ENCODE results near the gene IRF4. TPM values are rescaled to one million over a fixed set of nuclear protein-coding genes. Genes with fewer than 3 reads are reported as not detected.

IRF4 gene
- polyA plus RNA-seq, 12 donors, result 0.27 to 6.1 (median 0.60) TPM; not detected in 2

DNA sequence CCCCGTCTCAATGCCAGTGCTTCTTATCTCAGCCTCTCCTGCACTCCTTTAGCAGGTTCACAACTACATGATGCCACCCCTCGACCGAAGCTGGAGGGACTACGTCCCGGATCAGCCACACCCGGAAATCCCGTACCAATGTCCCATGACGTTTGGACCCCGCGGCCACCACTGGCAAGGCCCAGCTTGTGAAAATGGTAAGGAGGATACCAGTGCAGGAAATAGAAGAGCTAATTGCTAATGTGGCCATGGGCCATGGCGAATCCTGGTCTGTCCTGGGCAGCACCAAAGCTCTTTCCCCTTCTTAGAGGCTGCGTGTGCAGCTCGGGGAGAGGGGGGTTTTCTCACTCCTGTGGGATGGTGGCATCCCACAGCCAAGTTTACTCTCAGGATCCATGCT, 5.5 kb downstream of the IRF4 start:
- no peak for DNase-seq

DNA sequence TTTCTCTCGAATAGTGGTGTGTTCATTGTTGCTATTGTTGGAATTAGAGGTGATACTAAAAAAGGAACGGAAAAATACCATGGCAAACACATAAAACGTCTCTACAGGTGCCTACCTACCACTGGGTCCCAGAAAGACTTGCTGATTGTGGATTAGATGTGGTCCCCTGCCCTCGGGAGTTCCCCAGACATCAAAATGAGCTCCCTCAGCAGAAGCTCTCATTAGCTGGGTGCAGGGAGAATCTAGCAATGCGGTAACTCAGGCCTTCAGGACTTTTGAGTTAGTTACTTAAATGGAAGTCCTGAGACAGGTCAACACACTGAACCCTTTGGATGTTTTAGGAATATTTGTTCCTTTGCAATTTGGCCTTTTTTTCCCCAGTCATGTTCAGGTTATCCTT, 6.1 kb downstream of the IRF4 start:
- DNase-seq, result no peak

DNA sequence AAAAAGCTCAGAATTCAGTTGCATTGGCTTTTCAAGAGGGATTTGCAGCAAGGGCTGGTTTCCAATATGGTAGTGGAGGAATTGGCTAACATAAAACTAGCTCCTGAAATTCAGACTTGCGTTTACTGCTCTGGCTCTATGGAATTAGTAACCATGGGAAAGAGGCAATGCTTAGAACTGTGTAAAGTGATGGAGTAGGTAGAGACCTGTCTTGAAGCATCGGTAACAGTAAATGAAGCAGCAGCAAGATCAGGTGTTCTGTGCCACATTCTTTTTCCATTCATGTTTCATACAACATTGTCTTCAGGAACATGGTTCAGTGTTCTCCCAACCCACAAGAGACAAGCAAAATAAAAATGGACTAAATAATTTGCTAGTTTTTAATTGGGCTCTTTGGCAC, 6.5 kb downstream of the IRF4 start:
- no peak for DNase-seq

DNA sequence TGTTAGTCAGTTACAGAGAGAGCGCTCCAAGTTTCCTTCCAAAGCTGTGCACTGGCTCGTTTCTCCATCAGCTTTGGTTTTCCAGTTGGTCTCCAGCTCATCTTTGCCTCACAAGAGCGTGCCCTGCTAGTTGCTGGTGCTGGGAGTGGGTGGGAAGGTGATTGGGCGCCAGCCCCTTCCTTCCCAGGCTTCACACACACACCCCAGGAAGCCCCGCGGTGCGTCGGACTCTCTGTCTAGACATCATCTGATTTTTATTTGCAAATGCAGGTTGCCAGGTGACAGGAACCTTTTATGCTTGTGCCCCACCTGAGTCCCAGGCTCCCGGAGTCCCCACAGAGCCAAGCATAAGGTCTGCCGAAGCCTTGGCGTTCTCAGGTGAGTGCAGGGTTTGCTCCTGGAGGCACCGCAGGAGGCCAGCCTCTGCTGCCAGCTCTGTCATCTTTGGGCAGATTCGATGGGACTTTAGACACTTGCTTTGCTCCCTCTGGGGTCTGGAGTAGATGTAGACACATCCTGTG, 7.1 kb downstream of the IRF4 start:
- no peak for DNase-seq

DNA sequence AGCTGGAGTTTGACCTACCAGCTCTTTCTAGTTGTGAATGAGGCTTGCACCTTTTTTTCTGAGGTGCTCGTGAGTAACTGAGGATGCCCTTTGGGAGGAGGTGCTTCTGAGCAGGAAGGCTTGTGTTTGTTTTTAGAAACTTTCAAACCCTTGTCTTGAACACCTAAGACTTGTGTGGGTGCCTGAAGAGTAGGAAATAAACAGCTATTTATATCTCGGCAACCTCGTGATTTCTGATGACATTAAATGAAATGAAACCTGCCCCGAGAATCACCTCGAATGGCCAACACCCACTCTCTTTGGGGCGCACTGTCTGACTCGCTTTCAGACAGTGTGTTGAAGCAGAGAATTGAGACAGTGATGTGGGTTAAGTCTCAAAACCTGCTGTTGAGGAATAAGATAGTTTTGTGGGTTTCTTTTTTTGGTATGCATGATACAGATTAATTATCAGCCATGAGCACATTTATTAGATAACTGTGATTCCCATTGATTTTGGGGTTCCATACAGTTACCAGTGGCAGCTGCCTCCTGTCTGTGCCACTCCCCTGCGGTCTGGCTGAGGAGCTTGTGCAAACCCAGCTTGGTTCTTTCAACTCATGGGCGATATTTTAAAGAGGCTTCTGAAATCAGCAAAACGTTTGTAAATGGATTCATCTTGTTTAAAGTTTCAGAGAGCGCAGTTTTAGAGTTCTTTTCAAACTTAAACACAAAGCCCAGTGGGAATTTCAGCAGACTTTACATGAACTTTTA, 8.4 kb downstream of the IRF4 start:
- DNase-seq, result no peak

DNA sequence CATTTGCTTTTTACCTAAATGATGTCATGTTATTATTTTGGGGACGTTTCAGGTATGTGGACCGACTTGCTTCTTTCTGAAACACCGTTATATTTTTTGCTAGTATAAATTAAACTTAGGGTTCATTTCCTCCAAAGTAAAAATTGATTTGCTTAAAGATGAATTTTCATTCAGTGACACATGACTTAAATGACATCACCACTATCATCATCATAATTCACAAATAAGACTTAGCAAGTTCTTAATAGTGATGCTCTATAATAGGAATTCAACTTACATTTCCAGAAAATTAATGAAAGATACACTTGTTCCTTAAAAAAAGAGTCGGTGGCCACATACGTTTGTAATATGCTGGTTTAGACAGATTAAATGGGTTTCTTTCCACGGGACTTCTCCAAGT, 9.3 kb downstream of the IRF4 start:
- DNase-seq, result no peak

DNA sequence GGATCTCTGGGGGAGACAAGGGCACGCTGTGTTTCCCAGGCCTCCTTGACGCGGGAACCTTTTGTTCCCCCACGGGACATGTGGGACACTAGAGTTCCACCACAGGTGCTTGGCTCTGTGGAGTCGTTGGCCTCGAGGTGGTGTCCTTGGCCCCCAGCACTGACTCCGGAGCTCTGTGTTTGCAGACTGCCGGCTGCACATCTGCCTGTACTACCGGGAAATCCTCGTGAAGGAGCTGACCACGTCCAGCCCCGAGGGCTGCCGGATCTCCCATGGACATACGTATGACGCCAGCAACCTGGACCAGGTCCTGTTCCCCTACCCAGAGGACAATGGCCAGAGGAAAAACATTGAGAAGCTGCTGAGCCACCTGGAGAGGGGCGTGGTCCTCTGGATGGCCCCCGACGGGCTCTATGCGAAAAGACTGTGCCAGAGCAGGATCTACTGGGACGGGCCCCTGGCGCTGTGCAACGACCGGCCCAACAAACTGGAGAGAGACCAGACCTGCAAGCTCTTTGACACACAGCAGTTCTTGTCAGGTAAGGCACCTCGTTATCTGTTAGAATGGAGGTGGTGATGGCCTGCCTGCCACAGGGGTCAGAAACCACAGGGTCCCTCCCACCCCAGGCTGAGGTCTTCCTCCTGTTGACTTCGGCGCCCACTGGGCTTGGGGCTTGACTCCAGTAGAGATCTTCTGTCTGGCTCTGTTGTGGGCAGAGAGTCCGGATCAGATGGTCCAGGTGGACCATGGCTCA, 9.9 kb downstream of the IRF4 start:
- DNase-seq, result no peak

DNA sequence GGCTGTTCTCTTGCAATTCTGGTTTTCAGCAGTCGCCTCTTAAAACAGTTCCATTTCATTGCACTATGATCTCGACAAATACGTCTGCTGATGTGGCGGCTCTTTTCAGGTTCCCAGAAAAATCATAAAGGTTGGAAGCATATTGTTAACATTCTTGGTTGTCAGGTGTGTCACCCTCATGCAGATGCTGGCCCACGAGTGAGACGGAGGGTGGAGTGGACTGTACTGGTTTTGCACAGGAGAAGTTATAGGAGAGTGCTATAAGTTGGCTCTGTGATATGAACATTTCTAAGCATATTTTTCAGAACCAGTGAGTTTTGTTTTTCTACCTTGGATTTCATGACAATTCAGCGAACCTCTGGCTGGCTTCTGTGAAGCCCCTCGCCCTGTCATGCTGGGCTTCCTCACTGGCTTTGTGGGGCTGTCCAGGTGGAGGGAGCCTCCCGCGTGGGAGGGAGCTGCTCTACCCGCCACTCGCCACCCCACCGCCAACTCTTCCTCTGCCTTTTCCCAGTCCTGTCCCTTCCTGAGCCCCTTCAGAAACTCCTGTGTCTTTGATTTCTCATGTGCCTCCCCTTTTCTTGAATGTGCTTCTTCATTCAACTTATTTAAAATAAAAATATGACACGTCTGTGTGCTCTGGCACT, 10.6 kb downstream of the IRF4 start:
- DNase-seq, result no peak

DNA sequence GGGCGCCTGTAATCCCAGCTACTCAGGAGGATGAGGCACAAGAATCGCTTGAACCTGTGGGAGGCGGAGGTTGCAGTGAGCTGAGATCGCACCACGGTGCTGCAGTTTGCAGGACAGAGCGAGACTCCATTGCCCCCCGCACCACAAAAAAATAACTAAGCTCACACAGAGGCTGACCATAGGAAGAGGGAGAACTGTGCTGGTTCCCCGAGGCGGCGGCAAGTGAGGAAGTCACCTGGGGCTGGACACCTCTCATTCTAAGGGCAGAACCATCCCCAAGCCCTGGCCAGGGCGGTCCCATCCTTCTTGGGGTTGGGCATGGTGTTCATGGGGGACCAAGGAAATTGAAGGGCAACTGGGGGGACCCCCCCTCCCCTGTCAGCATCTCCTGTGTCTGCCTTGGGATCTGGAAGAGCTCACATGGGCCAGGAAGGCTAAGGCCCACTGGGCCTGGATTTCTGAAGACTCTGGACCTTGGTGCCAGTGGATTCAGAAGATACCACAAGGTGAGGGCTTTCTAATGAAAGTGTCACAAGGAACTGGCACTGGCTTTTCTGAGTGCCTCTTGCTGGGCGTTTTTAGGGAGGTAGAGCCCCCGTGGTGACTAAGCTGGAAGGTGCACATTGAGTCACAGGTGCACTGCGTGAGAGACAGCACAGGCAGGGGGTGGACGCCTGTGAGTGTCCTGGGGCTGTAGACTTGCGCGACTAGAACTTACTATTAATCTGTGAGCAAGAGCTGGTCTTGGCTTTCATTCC, 11.5 kb downstream of the IRF4 start:
- no peak for DNase-seq

DNA sequence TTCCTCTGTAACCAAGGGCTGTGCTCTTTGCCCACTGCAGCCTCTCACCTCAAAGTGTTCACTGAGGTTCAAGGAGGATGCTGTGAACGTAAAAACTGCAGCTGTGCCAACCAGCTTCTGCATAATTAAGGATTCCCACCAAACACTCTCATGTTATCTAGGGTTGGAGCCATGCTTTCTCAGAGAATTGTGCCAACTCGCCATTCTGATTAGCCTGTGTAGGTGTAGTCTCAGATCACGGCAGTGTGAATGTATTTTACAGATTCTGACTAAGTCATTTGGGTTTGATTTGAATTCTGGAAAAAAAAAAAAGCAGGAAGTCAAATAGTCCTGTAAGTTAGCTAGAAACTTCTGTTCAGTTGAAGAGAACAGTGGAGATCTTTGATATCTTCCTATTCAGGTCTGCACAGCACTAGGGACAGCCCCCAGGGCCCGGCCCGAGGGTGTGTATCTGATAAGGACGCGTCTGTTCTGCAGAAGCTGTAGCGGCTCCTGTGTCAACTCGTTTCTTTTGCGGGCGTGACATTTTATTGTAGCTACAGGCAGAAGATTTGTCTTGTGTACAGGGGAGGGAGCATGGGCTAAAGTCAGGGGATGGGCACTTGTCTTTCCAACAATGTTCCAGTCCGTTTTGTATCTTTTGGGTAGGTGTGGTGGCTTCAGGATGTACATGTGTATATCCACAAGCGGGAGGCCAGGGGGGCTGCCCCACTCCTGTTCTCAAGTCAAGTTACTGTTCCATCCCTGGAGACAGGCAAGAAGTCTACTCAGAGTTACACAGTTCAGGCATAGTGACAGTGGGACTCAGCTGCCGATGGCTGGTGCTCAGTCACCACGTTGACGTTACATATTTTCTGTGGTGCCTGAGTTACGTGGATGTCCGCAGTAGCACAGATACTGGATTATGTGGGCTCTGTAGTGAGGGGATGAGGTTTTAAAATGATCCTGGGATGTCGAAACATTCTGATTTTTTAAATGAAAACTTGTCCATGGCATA, 12.4 kb downstream of the IRF4 start:
- DNase-seq, result no peak

DNA sequence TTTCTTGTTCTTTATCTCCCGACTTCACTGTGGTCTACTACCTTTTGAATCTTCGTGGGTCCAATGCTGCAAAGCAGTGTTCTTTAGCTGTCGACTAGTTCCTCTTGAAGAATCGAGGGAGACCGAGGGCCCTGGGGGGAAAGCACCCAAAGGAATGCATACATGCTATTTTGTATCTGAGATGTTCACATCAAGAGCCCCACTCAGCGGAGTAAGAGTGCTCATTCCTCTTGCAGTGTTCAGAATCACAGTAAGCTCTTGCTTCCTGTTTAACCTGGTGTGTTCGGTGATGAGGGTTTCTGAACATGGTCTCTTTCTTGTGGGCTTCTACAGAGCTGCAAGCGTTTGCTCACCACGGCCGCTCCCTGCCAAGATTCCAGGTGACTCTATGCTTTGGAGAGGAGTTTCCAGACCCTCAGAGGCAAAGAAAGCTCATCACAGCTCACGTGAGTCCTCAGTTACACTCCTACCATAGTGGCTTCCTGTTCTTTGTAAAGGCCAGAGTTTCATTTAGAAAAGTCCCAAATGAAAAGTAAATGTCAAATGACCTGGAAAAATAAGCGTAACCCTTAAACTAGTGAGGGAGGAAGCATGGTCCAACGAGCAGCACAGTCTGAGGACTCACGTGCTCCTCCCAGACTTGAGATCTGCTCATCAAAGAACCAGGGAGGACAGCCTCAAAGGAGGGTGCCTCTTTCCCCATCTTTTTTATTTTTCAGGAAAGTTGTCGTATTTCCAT, 13.3 kb downstream of the IRF4 start:
- DNase-seq, result no peak

DNA sequence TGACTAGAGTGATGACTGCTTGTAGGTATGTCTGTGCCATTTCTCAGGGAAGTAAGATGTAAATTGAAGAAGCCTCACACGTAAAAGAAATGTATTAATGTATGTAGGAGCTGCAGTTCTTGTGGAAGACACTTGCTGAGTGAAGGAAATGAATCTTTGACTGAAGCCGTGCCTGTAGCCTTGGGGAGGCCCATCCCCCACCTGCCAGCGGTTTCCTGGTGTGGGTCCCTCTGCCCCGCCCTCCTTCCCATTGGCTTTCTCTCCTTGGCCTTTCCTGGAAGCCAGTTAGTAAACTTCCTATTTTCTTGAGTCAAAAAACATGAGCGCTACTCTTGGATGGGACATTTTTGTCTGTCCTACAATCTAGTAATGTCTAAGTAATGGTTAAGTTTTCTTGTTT, 16.6 kb downstream of the IRF4 start:
- DNase-seq, result no peak

DNA sequence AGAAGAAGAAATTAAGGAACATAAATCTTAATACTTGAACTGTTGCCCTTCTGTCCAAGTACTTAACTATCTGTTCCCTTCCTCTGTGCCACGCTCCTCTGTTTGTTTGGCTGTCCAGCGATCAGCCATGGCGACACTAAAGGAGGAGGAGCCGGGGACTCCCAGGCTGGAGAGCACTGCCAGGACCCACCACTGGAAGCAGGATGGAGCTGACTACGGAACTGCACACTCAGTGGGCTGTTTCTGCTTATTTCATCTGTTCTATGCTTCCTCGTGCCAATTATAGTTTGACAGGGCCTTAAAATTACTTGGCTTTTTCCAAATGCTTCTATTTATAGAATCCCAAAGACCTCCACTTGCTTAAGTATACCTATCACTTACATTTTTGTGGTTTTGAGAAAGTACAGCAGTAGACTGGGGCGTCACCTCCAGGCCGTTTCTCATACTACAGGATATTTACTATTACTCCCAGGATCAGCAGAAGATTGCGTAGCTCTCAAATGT, 17.1 kb downstream of the IRF4 start:
- no peak for DNase-seq

DNA sequence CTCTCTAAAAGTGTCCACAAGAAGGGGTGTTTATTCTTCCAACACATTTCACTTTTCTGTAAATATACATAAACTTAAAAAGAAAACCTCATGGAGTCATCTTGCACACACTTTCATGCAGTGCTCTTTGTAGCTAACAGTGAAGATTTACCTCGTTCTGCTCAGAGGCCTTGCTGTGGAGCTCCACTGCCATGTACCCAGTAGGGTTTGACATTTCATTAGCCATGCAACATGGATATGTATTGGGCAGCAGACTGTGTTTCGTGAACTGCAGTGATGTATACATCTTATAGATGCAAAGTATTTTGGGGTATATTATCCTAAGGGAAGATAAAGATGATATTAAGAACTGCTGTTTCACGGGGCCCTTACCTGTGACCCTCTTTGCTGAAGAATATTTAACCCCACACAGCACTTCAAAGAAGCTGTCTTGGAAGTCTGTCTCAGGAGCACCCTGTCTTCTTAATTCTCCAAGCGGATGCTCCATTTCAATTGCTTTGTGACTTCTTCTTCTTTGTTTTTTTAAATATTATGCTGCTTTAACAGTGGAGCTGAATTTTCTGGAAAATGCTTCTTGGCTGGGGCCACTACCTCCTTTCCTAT, 17.9 kb downstream of the IRF4 start:
- DNase-seq, result no peak

DNA sequence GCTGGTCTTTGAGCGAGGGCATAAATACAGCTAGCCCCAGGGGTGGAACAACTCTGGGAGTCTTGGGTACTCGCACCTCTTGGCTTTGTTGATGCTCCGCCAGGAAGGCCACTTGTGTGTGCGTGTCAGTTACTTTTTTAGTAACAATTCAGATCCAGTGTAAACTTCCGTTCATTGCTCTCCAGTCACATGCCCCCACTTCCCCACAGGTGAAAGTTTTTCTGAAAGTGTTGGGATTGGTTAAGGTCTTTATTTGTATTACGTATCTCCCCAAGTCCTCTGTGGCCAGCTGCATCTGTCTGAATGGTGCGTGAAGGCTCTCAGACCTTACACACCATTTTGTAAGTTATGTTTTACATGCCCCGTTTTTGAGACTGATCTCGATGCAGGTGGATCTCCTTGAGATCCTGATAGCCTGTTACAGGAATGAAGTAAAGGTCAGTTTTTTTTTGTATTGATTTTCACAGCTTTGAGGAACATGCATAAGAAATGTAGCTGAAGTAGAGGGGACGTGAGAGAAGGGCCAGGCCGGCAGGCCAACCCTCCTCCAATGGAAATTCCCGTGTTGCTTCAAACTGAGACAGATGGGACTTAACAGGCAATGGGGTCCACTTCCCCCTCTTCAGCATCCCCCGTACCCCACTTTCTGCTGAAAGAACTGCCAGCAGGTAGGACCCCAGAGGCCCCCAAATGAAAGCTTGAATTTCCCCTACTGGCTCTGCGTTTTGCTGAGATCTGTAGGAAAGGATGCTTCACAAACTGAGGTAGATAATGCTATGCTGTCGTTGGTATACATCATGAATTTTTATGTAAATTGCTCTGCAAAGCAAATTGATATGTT, 19.2 kb downstream of the IRF4 start:
- no peak for DNase-seq

DNA sequence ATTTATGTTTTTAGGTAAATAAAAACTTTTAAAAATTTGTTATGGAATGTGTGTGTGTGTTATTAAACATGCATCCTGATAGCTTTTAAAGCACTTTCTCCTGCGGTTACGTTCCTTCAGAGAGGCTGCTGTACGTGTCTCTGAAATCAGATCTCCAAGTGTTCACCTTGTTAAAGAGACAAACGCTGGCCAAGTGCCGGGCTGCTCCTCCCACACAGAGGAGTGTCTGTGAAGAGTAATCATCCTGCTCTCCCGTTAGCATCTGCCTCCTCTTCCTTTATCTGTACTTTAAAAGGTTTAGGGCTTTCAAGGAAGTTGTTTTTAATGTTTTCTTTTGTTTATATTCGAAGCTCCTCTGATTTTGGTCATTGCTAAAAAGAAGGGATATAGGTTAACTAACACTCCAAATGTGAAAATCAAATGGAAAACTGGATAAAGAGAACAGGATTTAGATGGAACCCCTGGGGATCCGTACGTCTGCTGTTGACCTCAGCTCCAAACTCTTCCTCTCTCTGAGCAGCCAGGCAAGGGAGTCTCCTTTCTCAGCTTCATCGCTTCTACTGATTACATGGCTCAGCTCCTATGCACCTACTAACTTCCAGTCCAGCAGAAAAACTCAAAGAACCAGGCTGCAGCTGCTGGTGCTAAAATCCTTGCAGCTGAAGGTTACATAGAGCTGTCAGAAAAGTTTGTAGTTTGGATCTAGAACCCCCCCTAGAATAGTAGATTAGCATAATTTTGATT, 20.0 kb downstream of the IRF4 start:
- DNase-seq, result no peak

DNA sequence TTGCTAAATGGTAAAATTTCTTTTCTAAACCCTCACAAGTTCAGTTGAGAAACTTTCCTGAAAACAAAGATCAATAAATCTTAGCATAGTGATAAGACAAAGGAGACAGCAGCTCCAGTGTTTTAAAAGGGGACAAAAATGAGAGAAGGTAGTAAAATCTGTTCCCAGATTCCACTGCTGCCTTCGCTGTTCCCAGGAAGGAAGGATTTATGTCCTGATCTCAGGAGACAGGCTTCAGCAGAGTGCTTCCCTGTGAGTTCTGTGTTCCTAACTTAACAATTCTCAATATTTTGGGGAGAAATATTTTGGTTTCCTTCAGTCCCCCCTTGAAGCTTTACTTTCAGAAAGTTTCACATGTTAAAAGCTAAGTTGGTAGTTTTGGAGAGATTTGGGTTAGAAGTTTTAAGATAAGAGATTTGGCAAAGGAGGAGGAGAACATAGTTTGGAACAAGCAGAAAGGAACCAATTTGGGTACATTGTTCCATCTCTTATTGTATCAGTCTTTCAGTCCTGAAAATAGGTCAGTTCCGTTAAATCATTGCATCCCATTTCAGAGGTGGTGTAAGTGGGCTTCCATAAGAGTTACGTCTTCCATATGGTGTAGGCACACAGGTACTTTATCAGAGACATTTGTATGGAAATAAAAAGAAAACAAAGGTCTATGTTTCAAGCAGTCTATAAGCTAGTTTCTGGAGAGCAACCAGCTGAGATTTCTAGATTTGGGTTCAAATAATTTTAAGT, 20.8 kb downstream of the IRF4 start:
- DNase-seq, result no peak

Data from muscle of arm (tissue), 12 donors.